ENCODE results near the gene ZNF397. TPM values are rescaled to one million over a fixed set of nuclear protein-coding genes. Genes with fewer than 3 reads are reported as not detected.

Gene ZNF397
- total and polyA plus RNA-seq, 2 of the 13 experiments (the other 11 are each of a cell fraction or from before 2014, with no cell fraction given) = 4.7 to 9.4 TPM

- no peaks in the 10 kb centered on the region for H3K9me3 ChIP-seq (ENCODE audit: low read length)
- no peaks in the 10 kb centered on the region for H4K20me1 ChIP-seq (ENCODE audit: insufficient read depth, low read length)
- in situ Hi-C loops (cut with HindIII; ENCODE audit: extremely low pct_ligation_motif_present, low pct_unique_long_range_greater_than_20kb) = no loop called here
- peak overlapping the region; percentile 71 for H3K4me2 ChIP-seq (ENCODE audit: low read depth, low read length)
- peak overlapping the region; percentile 85 to 97 (median 93) for H3K4me3 ChIP-seq (replicated peaks in 1 of 3; ENCODE audit: insufficient read depth in 1 of 3, low read depth in 2 of 3, low read length in 3 of 3)
- peak overlapping the region; percentile 96 for H3K9ac ChIP-seq (ENCODE audit: insufficient read depth, low read depth, low read length)
- ChIA-PET CTCF (ENCODE audit: low intra/inter-chr PET ratio, low total read pairs) (no interaction called here), POLR2A (interaction anchor here (1.3 to 1.5 kb wide), 2 partner anchors 8 to 51 kb away, joined by 3 to 5 read pairs; partner anchors contain the start of gene ZNF397)
- H3K79me2 ChIP-seq (ENCODE audit: insufficient read depth, low read length) = peaks cover 50% of the 10 kb centered on the region
- 71% methylated on average over 2 of the region's 2 CpGs for WGBS (ENCODE audit: low lambda C conversion rate)
- intact Hi-C loops (cut with micrococcal nuclease; ENCODE audit: unreplicated experiment) = loop anchor here (2.0 kb wide), 2 partner anchors 50 to 54 kb away; partner anchors contain the start of genes ZNF24 and ZNF397
- no TSS peak for BruUV-seq (replicated peaks)
- peaks cover 34% of the 10 kb centered on the region for H3K4me1 ChIP-seq (ENCODE audit: insufficient read depth, low read length)
- no peaks in the 10 kb centered on the region; a peak in 1 of 5 replicates for H3K27me3 ChIP-seq (ENCODE audit: control insufficient read depth in 1 of 2, insufficient read depth in 2 of 2, low read length in 2 of 2)
- peak overlapping the region; percentile 81 for H3K27ac ChIP-seq (ENCODE audit: extremely low read length, insufficient read depth, low read length)
- no peak overlapping the region for H2AFZ ChIP-seq (ENCODE audit: low read length)
- DNase-seq (ENCODE audit: low spot score) = no peak
- TF ChIP-seq SP5 (CRISPR knock-in tag; IDR thresholded peaks at IDR 0.05; ENCODE audit: borderline replicate concordance, low read depth) = no peak
- no peak for TF ChIP-seq ELF1 (CRISPR knock-in tag; IDR thresholded peaks at IDR 0.05)
- TF ChIP-seq ZBTB7A (CRISPR knock-in tag; IDR thresholded peaks at IDR 0.05) = no peak
- TF ChIP-seq KLF13 (CRISPR knock-in tag; IDR thresholded peaks at IDR 0.05) = no peak
- no peak for TF ChIP-seq GABPA (IDR thresholded peaks at IDR 0.05; ENCODE audit: low read depth, low read length)
- no peak for TF ChIP-seq GABPA (CRISPR knock-in tag; IDR thresholded peaks at IDR 0.05; ENCODE audit: low read depth)
- H3K36me3 ChIP-seq (replicated peaks in 1 of 2; ENCODE audit: control insufficient read depth in 1 of 2, insufficient read depth in 2 of 2, low read length in 2 of 2) = peaks cover 5 to 19% of the 10 kb centered on the region in 2 experiments; a peak in 3 of 5 replicates
- no peak for FAIRE-seq
- ATAC-seq = no peak
Measured at GRCh38 chr18:35291166-35291565, 50.3 kb downstream of the ZNF397 start.

- H3K79me2 ChIP-seq (ENCODE audit: insufficient read depth, low read length) = peaks cover 26% of the 10 kb centered on the region
Measured at GRCh38 chr18:35296060-35296459, 55.2 kb downstream of the ZNF397 start.

More at GRCh38 chr18:35296060-35296459, 55.2 kb downstream of the ZNF397 start:
- DNase-seq (ENCODE audit: low spot score) (no peak), ATAC-seq (no peak), FAIRE-seq (no peak)
- no peak overlapping the region for H3K9ac ChIP-seq (ENCODE audit: insufficient read depth, low read depth, low read length)
- intact Hi-C loops (cut with micrococcal nuclease; ENCODE audit: unreplicated experiment) (no loop called here), in situ Hi-C loops (cut with HindIII; ENCODE audit: extremely low pct_ligation_motif_present, low pct_unique_long_range_greater_than_20kb) (no loop called here)
- peaks cover 4% of the 10 kb centered on the region; the same call in 1 of the 2 replicates for H3K9me3 ChIP-seq (ENCODE audit: low read length)
- H3K36me3 ChIP-seq (replicated peaks in 1 of 2; ENCODE audit: control insufficient read depth in 1 of 2, insufficient read depth in 2 of 2, low read length in 2 of 2) = peaks cover 6 to 37% of the 10 kb centered on the region in 2 experiments; a peak in 3 of 5 replicates
- no peak overlapping the region for H2AFZ ChIP-seq (ENCODE audit: low read length)
- ChIA-PET POLR2A (no interaction called here), CTCF (ENCODE audit: low intra/inter-chr PET ratio, low total read pairs) (no interaction called here)
- H3K4me1 ChIP-seq (ENCODE audit: insufficient read depth, low read length) = peaks cover 15% of the 10 kb centered on the region
- H4K20me1 ChIP-seq (ENCODE audit: insufficient read depth, low read length) = no peaks in the 10 kb centered on the region
- WGBS (ENCODE audit: low lambda C conversion rate) = 95% methylated on average over 2 of the region's 2 CpGs
- no peaks in the 10 kb centered on the region for H3K27me3 ChIP-seq (ENCODE audit: control insufficient read depth in 1 of 2, insufficient read depth in 2 of 2, low read length in 2 of 2)
- H3K4me2 ChIP-seq (ENCODE audit: low read depth, low read length) = no peak overlapping the region
- BruUV-seq (replicated peaks) = no TSS peak
- H3K27ac ChIP-seq (ENCODE audit: extremely low read length, insufficient read depth, low read length) = no peak overlapping the region
- TF ChIP-seq HOXD1 (CRISPR knock-in tag; IDR thresholded peaks at IDR 0.05) (no peak), ZFP36L2 (CRISPR knock-in tag; IDR thresholded peaks at IDR 0.05) (no peak), CCAR2 (optimal IDR thresholded peaks at IDR 0.05; ENCODE audit: low read depth, low read length) (no peak), ETV6 (CRISPR knock-in tag; conservative IDR thresholded peaks at IDR 0.05) (no peak), ZNF557 (CRISPR knock-in tag; IDR thresholded peaks at IDR 0.05) (no peak), MED1 (CRISPR knock-in tag; IDR thresholded peaks at IDR 0.05) (no peak), ZNF556 (CRISPR knock-in tag; IDR thresholded peaks at IDR 0.05; ENCODE audit: borderline replicate concordance) (no peak), ZNF10 (CRISPR knock-in tag; IDR thresholded peaks at IDR 0.05; ENCODE audit: borderline replicate concordance, low read depth) (no peak), SOX5 (CRISPR knock-in tag; IDR thresholded peaks at IDR 0.05; ENCODE audit: borderline replicate concordance) (no peak), AGO1 (IDR thresholded peaks at IDR 0.05; ENCODE audit: low read depth, low read length, poor library complexity, severe bottlenecking) (no peak), ZNF354B (CRISPR knock-in tag; IDR thresholded peaks at IDR 0.05) (no peak), ZNF619 (CRISPR knock-in tag; IDR thresholded peaks at IDR 0.05) (no peak)
- H3K4me3 ChIP-seq (replicated peaks in 1 of 3; ENCODE audit: insufficient read depth in 1 of 3, low read depth in 2 of 3, low read length in 3 of 3) = no peak overlapping the region

Data from HepG2 (cell line).